HCT116 (cell line): ENCODE results near the gene MBOAT1. TPM values are rescaled to one million over a fixed set of nuclear protein-coding genes. Genes with fewer than 3 reads are reported as not detected.

Source experiments
- ATAC-seq: fragments of 200-7000 bp; cut with Tn5 transposase; 2 replicates; pipeline ENCODE4 v1.9.1; 2020; ENCODE audit warnings: mild to moderate bottlenecking, moderate library complexity
- BruUV-seq: library from RNA; stranded (reverse); fragments of 400-500 nt; replicated peaks from 2 replicates; lab custom pipeline; 2021; lab: Mats Ljungman, UMichigan
- CTCF ChIA-PET: fragments of 300-600 bp; sonication (Branson Sonifier 250); formaldehyde crosslinking; loops from one replicate; lab custom pipeline; 2021; ENCODE audit warnings: antibody characterized with exemption; lab: Charles Lee
- POLR2A ChIA-PET: fragments of 300-600, 350-600 bp; sonication (Branson Sonifier 250); formaldehyde crosslinking; loops from one replicate; lab custom pipeline; 2021; ENCODE audit warnings: antibody characterized with exemption; lab: Charles Lee
- RAD21 ChIA-PET, 2 experiments: fragments of 300-600 bp; sonication (Branson Sonifier 250); formaldehyde crosslinking; loops; one replicate each; lab custom pipeline; 2023; ENCODE audit warnings: low total read pairs in 2 of 2; ENCODE audit not compliant: uncharacterized antibody in 2 of 2, unreplicated experiment in 2 of 2, low non-redundant PET in 1 of 2; lab: Charles Lee
- DNase-seq: peaks from one replicate; pipeline ENCODE4 v3.0.0-alpha.2; 2010; ENCODE audit warnings: low read depth, low spot score
- H2AFZ ChIP-seq: fragments of 200-600 bp; shearing (Covaris generic), sonication (generic); 2 replicates; pipeline ENCODE4 v1.6.1; 2017; ENCODE audit warnings: low read depth, mixed run types, mixed read lengths, antibody characterized with exemption, low read length; ENCODE audit not compliant: poor library complexity, severe bottlenecking
- H3K27ac ChIP-seq: 2 replicates; pipeline ENCODE4 v1.5.1; 2012; ENCODE audit warnings: low read depth, low read length
- H3K27me3 ChIP-seq: fragments of 200-600 bp; sonication (generic); 2 replicates; pipeline ENCODE4 v1.6.1; 2016; ENCODE audit warnings: mixed run types, low read length, mixed read lengths; ENCODE audit not compliant: insufficient read depth
- H3K36me3 ChIP-seq, 2 experiments: fragments of 200-500 bp in 1 of 2; fragments of 200-600 bp in 1 of 2; sonication (Bioruptor generic) in 1 of 2; sonication (generic) in 1 of 2; 2 replicates each; pipeline versions ENCODE4 v1.5.1 to v1.6.1; 2014 to 2016; ENCODE audit warnings: low read length in 2 of 2, inconsistent platforms in 1 of 2, mixed read lengths in 1 of 2, mixed run types in 1 of 2; ENCODE audit not compliant: insufficient read depth in 2 of 2, control insufficient read depth in 1 of 2
- H3K4me1 ChIP-seq, 2 experiments: fragments of 200-600 bp in 1 of 2; sonication (generic) in 1 of 2; 2 replicates each; pipeline versions ENCODE4 v1.5.1 to v1.6.1; 2012 to 2017; ENCODE audit warnings: low read length in 2 of 2, inconsistent platforms in 1 of 2, mild to moderate bottlenecking in 1 of 2, mixed read lengths in 1 of 2, mixed run types in 1 of 2, moderate library complexity in 1 of 2; ENCODE audit not compliant: insufficient read depth in 2 of 2, control insufficient read depth in 1 of 2
- H3K4me2 ChIP-seq: fragments of 200-600 bp; sonication (generic); 2 replicates; pipeline ENCODE4 v1.6.1; 2017; ENCODE audit warnings: mixed run types, low read length, mixed read lengths
- H3K4me3 ChIP-seq, 2 experiments: fragments of 200-600 bp in 1 of 2; sonication (generic) in 1 of 2; replicated peaks in 1 of 2; 2 replicates each; pipeline ENCODE4 v1.5.1; 2011 to 2016; ENCODE audit warnings: low read length in 2 of 2, control low read depth in 1 of 2, low read depth in 1 of 2, mild to moderate bottlenecking in 1 of 2, mixed read lengths in 1 of 2, mixed run types in 1 of 2
- H3K79me2 ChIP-seq: fragments of 200-600 bp; sonication (generic); 2 replicates; pipeline ENCODE4 v1.6.1; 2017; ENCODE audit warnings: mild to moderate bottlenecking, mixed run types, low read length, moderate library complexity, mixed read lengths; ENCODE audit not compliant: insufficient read depth
- H3K9ac ChIP-seq: fragments of 200-600 bp; sonication (generic); 2 replicates; pipeline ENCODE4 v1.6.1; 2016; ENCODE audit warnings: low read length, mixed read lengths
- H3K9me2 ChIP-seq: fragments of 200-600 bp; sonication (generic), shearing (Covaris generic); 2 replicates; pipeline ENCODE4 v1.6.1; 2017; ENCODE audit warnings: mixed run types, mild to moderate bottlenecking, moderate library complexity; ENCODE audit not compliant: insufficient read depth
- H3K9me3 ChIP-seq, 2 experiments: fragments of 200-500 bp in 1 of 2; fragments of 200-600 bp in 1 of 2; sonication (Bioruptor generic) in 1 of 2; sonication (generic) in 1 of 2; 2 replicates each; pipeline ENCODE4 v1.6.1; 2014 to 2017; ENCODE audit warnings: low read length in 2 of 2, mixed read lengths in 2 of 2, inconsistent platforms in 1 of 2, low read depth in 1 of 2, mild to moderate bottlenecking in 1 of 2, mixed run types in 1 of 2, moderate library complexity in 1 of 2; ENCODE audit not compliant: control insufficient read depth in 1 of 2, insufficient read depth in 1 of 2
- H4K20me1 ChIP-seq: fragments of 200-600 bp; sonication (generic), shearing (Covaris generic); 2 replicates; pipeline ENCODE4 v1.6.1; 2017; ENCODE audit warnings: mixed run types, mild to moderate bottlenecking, moderate library complexity; ENCODE audit not compliant: insufficient read depth
- ATF3 ChIP-seq: IDR thresholded peaks from 2 replicates; pipeline ENCODE4 v1.6.1; 2012
- CBX3 ChIP-seq: IDR thresholded peaks from 2 replicates; pipeline ENCODE4 v1.6.1; 2012; ENCODE audit warnings: low read depth
- CEBPB ChIP-seq: IDR thresholded peaks from 2 replicates; pipeline ENCODE4 v1.6.1; 2012; ENCODE audit warnings: low read depth
- CTCF ChIP-seq, 3 experiments: fragments of 200-600 bp in 1 of 3; sonication (generic) in 1 of 3; IDR thresholded peaks in 2 of 3; conservative IDR thresholded peaks in 1 of 3; 2 replicates each; pipeline ENCODE4 v1.5.1; 2012 to 2017; ENCODE audit warnings: low read depth in 2 of 3, low read length in 2 of 3, antibody characterized with exemption in 1 of 3, borderline replicate concordance in 1 of 3, control low read depth in 1 of 3, mild to moderate bottlenecking in 1 of 3, mixed read lengths in 1 of 3, mixed run types in 1 of 3, moderate library complexity in 1 of 3; ENCODE audit not compliant: insufficient read depth in 1 of 3
- EGR1 ChIP-seq: IDR thresholded peaks from 2 replicates; pipeline ENCODE4 v1.6.1; 2012; ENCODE audit warnings: low read depth
- EZH2 ChIP-seq: fragments of 200-600 bp; sonication (generic); IDR thresholded peaks from 2 replicates; pipeline ENCODE4 v1.6.1; 2017; ENCODE audit warnings: antibody characterized with exemption, mixed run types
- EZH2phosphoT487 ChIP-seq: fragments of 200-600 bp; IDR thresholded peaks from 2 replicates; pipeline ENCODE4 v1.6.1; 2018; ENCODE audit warnings: antibody characterized with exemption, borderline replicate concordance
- JUND ChIP-seq: IDR thresholded peaks from 2 replicates; pipeline ENCODE4 v1.6.1; 2012
- POLR2A ChIP-seq: IDR thresholded peaks from 2 replicates; pipeline ENCODE4 v1.7.0; 2011; ENCODE audit warnings: borderline replicate concordance; ENCODE audit not compliant: insufficient read depth, insufficient read length; ENCODE audit errors: extremely low read depth
- POLR2AphosphoS5 ChIP-seq: IDR thresholded peaks from 2 replicates; pipeline ENCODE4 v1.6.1; 2011; ENCODE audit warnings: mild to moderate bottlenecking, low read depth, low read length, moderate library complexity
- REST ChIP-seq: IDR thresholded peaks from 2 replicates; pipeline ENCODE4 v1.6.1; 2012; ENCODE audit warnings: low read depth
- SIN3A ChIP-seq: IDR thresholded peaks from 2 replicates; pipeline ENCODE4 v1.6.1; 2012; ENCODE audit warnings: low read depth
- SRF ChIP-seq: IDR thresholded peaks from 2 replicates; pipeline ENCODE4 v1.6.1; 2012; ENCODE audit warnings: low read depth
- TCF7L2 ChIP-seq: IDR thresholded peaks from 2 replicates; pipeline ENCODE4 v1.7.0; 2011; ENCODE audit warnings: borderline replicate concordance, inconsistent platforms; ENCODE audit not compliant: insufficient read depth, insufficient read length; ENCODE audit errors: extremely low read depth
- YY1 ChIP-seq: IDR thresholded peaks from 2 replicates; pipeline ENCODE4 v1.6.1; 2011; ENCODE audit warnings: low read length, low read depth, moderate library complexity, mild to moderate bottlenecking; ENCODE audit not compliant: insufficient replicate concordance; ENCODE audit errors: extremely low read depth
- ZBTB33 ChIP-seq: IDR thresholded peaks from 2 replicates; pipeline ENCODE4 v1.6.1; 2011; ENCODE audit warnings: mild to moderate bottlenecking, low read length, moderate library complexity; ENCODE audit not compliant: insufficient replicate concordance; ENCODE audit errors: extremely low read depth
- ZFX ChIP-seq: fragments of 450-650 bp; IDR thresholded peaks from 2 replicates; pipeline ENCODE4 v1.6.1; 2017
- ZNF274 ChIP-seq: fragments of 200-500 bp; sonication (Bioruptor generic); IDR thresholded peaks from 2 replicates; pipeline ENCODE4 v1.6.1; 2014; ENCODE audit warnings: mild to moderate bottlenecking, low read depth, low read length, inconsistent platforms
- intact Hi-C: fragments of 100-400 bp; cut with micrococcal nuclease; formaldehyde crosslinking; loops from 2 replicates; pipeline ENCODE4 v1.10.0; 2022
- total RNA-seq: library from RNA; stranded (reverse); gene quantifications from one replicate; pipeline ENCODE4 v1.2.1, GENCODE V29; 2021; ENCODE audit not compliant: unreplicated experiment

The MBOAT1 gene
- total RNA-seq, 1 experiment from 2014 or later: 11.7 TPM

DNA sequence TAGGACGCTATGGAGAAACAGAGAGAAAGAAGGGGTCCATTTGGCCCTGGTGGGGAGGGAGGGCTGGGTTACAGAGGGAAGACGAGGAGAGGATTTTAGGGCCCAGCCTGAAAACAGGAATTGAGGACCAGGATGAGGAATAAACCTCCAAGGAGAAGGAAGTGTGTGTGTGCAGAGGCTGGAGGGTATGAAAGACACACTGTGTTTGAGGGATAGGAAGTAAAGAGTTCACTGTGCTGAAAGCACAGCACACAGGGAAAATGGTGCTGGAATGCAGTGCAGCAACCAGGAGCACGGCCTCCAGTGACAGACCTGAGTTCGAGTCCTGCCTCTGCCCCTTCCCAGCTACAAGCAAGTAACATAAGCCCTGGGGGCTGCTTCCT lies 7.8 kb downstream of the MBOAT1 start:
- BruUV-seq: no TSS peak
- Histone ChIP-seq H3K9me2 (no peaks in the 10 kb centered on the region), H4K20me1 (no peaks in the 10 kb centered on the region), H3K9ac (no peak overlapping the region), H3K36me3 (no peaks in the 10 kb centered on the region), H3K9me3 (no peaks in the 10 kb centered on the region), H3K27me3 (no peaks in the 10 kb centered on the region), H3K79me2 (peaks cover 10% of the 10 kb centered on the region; the same call in 1 of the 2 replicates), H3K27ac (no peak overlapping the region), H3K4me3 (no peak overlapping the region), H2AFZ (no peak overlapping the region), H3K4me2 (no peak overlapping the region), H3K4me1 (peaks cover 12 to 21% of the 10 kb centered on the region in 2 experiments; a peak in 3 of 4 replicates)
- POLR2A ChIA-PET: no interaction called here
- no peak for DNase-seq
- intact Hi-C loops: no loop called here
- RAD21 ChIA-PET: no interaction called here
- no peak for ATAC-seq
- no peak for TF ChIP-seq POLR2A
- TF ChIP-seq ZFX: no peak
- no peak for TF ChIP-seq POLR2AphosphoS5
- no peak for TF ChIP-seq ZBTB33
- TF ChIP-seq CTCF (IDR thresholded peaks at IDR 0.05 in 2 of 3, conservative IDR thresholded peaks at IDR 0.05 in 1 of 3; ENCODE audit: borderline replicate concordance in 1 of 3, insufficient read depth in 1 of 3, low read depth in 2 of 3, low read length in 2 of 3): no peak
- no peak for TF ChIP-seq TCF7L2
- TF ChIP-seq ZNF274: no peak
- TF ChIP-seq EZH2: no peak
- TF ChIP-seq EZH2phosphoT487: no peak
- TF ChIP-seq EGR1: no peak
- TF ChIP-seq CBX3: no peak
- no peak for TF ChIP-seq SIN3A
- no peak for TF ChIP-seq ATF3
- no peak for TF ChIP-seq JUND
- TF ChIP-seq SRF: no peak
- TF ChIP-seq CEBPB: no peak
- TF ChIP-seq REST: no peak
- TF ChIP-seq YY1: no peak
- CTCF ChIA-PET: no interaction called here
